Stimulated activated CD8-positive, alpha-beta memory T cell treated with anti-CD3 and anti-CD28 coated beads, Interleukin-15, amount 100 ng/mL, for 1 hour (primary cell): ENCODE results near the gene NEURL3.

Source experiments
- DNase-seq: peaks from one replicate; pipeline ENCODE4 v3.0.0-alpha.2; 2020; ENCODE audit warnings: low read depth

The NEURL3 gene

GRCh38 chr2:96527286-96528005 lies 22.3 kb upstream of the NEURL3 start:
- no peak for DNase-seq

DNA sequence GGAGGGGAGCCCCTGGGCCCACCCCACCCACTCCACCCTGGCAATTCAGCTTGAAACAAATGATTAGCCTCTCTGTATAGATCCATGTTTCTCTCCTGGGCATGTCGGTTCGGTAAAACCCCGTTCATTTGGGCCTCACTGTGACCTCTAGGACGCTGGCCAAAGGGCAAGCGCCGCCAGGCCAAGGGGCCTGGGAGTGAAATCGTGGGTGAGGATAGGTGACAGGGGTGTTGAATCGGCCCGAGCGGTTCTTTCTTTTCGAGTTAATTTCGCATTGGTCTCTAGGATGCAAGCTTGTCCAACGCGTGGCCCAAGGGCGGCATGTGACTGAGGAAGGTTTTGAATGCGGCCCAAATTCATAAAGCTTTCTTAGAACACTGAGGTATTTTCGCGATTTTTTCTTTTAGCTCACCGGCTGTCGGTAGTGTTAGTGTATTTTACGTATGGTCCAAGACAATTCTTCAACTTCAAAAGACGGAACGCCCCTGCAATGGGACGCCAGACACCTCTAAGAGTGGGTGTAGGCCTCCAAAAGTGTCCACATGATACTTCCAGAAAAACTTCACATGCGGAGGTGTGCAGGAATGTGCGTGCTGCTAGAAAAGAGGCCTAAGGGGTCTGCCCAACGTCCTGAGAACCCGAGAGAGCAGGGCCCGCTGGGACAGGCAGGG lies 21.6 kb upstream of the NEURL3 start:
- no peak for DNase-seq

GRCh38 chr2:96526101-96526591 lies 21.0 kb upstream of the NEURL3 start:
- no peak for DNase-seq

DNA sequence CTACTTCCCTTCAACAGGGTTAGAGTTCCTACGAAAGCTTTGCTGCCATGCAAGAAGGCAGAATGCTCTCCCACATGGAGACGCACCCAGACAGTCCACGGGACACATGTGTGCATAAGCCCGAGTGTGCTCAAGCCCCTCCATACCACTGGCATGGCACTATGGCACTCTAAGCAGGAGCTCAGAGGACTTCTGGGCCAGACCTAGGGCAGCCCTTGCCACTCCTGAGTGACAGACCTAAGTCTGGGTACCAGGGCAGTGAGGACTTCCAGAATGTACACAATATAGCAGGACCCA lies 20.0 kb upstream of the NEURL3 start:
- DNase-seq: no peak

GRCh38 chr2:96524482-96525210 lies 19.5 kb upstream of the NEURL3 start:
- no peak for DNase-seq

GRCh38 chr2:96523659-96524481 lies 18.7 kb upstream of the NEURL3 start:
- DNase-seq: no peak

- DNase-seq: no peak
Measured at GRCh38 chr2:96522304-96523203, 17.4 kb upstream of the NEURL3 start.

DNA sequence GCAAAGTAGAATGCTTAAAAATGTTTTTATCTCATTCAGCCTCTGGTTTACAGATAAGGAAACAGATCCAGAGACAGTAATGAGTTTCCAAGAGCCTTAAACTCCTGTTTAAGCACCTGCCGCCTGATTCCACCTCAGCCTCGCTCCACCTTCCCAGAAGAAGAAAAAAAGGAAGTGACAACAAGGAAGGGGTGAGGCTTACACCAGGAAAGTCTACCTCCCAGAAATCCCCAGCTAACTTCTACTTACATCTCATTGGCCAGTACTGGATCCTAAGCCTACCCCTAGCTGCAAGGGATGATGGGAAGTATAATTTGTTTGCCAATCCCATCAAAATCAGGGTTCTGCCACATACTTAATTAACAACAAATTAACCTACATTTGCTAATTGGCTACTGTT lies 16.1 kb upstream of the NEURL3 start:
- no peak for DNase-seq

- DNase-seq: no peak
Measured at GRCh38 chr2:96520697-96521096, 15.5 kb upstream of the NEURL3 start.

- DNase-seq: no peak
Measured at GRCh38 chr2:96520231-96520630, 15.1 kb upstream of the NEURL3 start.

DNA sequence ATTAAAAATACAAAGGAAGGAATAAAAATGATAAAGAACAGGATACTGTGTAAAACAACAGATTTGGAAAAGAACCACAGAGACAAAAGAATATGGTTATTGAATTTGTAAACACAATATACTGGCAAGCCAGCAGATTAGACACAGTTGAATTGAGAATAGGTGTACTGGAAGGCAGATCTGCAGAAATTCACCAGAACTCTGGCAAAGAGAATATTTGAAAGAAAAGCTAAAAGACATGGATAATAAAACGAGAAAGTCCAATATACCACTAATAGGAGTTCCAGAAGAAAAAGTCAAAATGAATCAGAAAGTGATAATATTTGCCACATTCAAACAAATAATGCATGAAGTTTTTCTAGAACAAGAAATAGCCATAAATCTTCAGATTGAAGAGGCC lies 11.9 kb upstream of the NEURL3 start:
- DNase-seq: no peak

DNA sequence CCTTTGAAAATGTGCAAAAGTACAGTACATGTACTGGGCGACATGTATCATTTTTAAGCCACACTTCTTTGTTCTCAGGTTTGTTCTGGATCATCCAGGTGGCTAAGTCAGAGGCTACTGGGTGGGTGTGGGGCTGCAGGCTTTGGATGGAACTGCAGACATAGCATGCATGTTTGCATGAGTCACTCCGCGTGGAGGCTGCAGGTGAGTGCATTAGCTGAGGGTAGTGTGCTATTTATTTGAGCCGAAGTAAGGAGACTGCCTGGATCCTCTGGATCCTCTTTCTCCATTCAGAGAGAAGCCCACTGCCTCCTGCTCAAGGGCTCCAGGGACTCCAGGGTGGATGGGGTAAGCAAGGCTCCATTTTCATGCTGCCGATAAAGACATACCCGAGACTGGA lies 9.4 kb upstream of the NEURL3 start:
- DNase-seq: no peak

- DNase-seq: no peak
Measured at GRCh38 chr2:96512341-96512740, 7.2 kb upstream of the NEURL3 start.

- DNase-seq: no peak
Measured at GRCh38 chr2:96511851-96512250, 6.7 kb upstream of the NEURL3 start.

GRCh38 chr2:96510931-96511595 lies 5.9 kb upstream of the NEURL3 start:
- DNase-seq: no peak

GRCh38 chr2:96509847-96510230 lies 4.7 kb upstream of the NEURL3 start:
- DNase-seq: no peak

DNA sequence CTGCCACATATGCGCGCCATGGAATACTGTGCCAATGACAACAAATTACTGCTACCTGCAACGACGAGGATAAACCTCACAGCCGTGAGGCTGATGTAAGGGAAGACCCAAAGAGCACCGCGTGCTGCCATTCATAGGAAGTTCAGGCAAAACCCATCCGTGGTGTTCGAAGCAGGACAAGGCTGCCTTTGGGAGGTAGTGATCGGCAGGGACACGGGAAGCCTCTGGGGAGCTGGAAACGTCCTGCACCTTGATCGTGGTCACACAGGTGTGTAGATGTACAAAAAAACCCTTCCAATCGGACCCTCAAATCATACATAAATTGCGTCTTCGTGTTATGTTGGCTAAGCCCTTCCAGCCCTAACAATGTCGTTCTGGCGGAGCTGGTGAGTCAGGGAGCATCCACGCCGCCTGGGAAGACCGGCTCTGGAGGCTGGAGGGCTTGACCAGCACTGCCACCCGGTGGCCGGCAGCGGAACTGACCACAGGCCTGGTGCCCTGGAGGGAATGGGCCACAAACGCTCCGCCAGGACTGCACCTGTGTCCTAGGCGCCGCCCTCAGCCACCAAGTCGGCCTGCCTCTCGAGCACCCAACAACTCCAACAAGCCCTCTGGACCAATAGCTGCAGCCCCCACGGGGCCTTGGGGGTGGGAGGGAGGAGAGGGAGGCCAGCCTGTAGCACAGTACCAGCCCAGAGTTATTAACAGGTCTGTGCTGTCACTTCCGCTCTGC lies 4.1 kb upstream of the NEURL3 start:
- DNase-seq: peak; percentile 37

DNA sequence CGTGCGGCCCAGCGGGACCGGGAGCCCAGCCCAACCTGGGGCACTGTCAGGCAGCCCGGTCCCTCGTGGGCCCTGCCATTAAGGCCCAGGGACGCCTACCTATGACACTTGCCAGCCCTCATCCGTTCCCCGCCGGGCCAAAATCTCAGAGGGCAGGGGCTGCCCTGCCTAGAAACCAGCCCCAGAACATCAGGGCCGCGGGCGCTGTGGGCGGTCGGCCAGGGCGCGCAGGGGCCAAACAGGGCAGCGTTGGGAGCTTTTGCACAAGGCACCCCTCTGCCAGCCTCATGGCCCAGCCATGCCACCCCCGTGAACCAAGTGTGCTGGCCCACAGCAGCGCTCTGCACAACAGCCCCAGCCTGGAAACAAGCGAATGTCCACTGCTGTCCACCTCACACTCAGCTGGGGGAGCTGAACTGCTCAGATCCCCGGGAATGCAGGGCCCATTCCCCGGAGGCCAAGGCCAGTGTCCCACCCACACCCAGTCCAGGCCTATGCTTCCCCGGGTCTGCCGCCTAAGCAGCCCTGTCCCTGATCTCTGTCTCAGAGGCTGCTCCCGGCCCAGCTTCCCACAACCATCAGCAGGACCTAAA lies 3.5 kb upstream of the NEURL3 start:
- no peak for DNase-seq

- peak; percentile 85 for DNase-seq
Measured at GRCh38 chr2:96507957-96508520, 2.9 kb upstream of the NEURL3 start.
